Right ventricle myocardium superior (tissue), 1 donor: Measurements from ENCODE around the gene SDR39U1. TPM values are rescaled to one million over a fixed set of nuclear protein-coding genes. Genes with fewer than 3 reads are reported as not detected.

Source experiments
- ATAC-seq: fragments of 200-7000 bp; cut with Tn5 transposase; one replicate; pipeline ENCODE4 v1.9.1; 2020; ENCODE audit warnings: mild to moderate bottlenecking; ENCODE audit not compliant: poor library complexity
- DNase-seq: peaks from one replicate; pipeline ENCODE4 v3.0.0-alpha.2; 2020
- intact Hi-C: fragments of 100-400 bp; cut with DNase I; formaldehyde crosslinking; loops from one replicate; pipeline ENCODE4 v1.11.2; 2022
- total RNA-seq: library from RNA; stranded (reverse); fragmentation: NEBNext Ultra II Directional; extraction: Animal tissue kit (Norgen Biotek cat#: 25700); gene quantifications from one replicate; pipeline ENCODE4 v1.2.1, GENCODE V29; 2021
- donor health status: DM: no; HTN: yes; CAD: no; lungs with severe emphysema.

SDR39U1 gene
- total RNA-seq, 1 donor from 2014 or later: 84.7 TPM

GRCh38 chr14:24432259-24433131 is 10.1 kb downstream of the SDR39U1 start:
- intact Hi-C loops: loop anchor here (5.0 kb wide), 1 partner anchor 65 kb away; the partner anchor contains the start of gene NFATC4
- ATAC-seq (no peak), DNase-seq (peak; percentile 44)

GRCh38 chr14:24431569-24432258 is 10.9 kb downstream of the SDR39U1 start:
- intact Hi-C loops: loop anchor here (5.0 kb wide), 1 partner anchor 64 kb away; the partner anchor contains the start of gene NFATC4
- peak; percentile 92 for DNase-seq
- ATAC-seq: peak; percentile 67

DNA sequence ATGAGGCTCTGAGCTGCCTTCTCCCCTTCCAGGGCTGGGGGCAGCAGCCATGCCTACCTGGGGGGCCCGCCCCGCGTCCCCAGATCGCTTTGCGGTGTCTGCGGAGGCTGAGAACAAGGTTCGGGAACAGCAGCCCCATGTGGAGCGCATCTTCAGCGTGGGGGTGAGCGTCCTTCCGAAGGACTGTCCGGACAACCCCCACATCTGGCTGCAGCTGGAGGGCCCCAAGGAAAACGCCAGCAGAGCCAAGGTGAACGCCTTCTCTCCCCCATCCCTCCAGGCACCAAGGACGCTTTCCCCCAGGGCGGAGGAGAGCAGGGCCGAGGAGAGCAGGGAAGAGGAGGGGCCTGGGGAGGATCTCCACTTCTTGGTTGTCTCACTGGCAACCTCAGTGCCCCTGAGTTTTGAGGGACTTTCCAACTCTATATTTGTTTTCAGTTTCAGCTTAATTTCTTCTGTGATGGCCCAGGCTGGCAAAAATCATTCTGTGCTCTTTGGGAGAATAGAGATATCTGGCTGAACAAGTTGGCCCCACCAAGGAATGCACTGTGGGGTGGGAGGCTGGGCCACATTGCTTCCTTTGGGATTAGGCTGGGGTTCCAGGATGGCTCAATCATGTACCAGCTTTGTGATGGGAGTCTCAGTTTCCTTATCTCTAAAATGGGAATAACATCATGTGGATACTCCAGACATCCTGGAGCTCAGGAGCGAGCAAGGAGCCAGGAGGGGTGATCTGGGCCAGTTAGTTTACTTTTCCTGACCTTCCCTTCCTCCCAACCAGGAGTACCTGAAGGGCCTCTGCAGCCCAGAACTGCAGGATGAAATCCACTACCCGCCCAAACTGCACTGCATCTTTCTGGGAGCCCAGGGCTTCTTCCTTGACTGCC is 11.7 kb downstream of the SDR39U1 start:
- intact Hi-C loops: loop anchor here (5.0 kb wide), 1 partner anchor 64 kb away; the partner anchor contains the start of gene NFATC4
- ATAC-seq (peak; percentile 18), DNase-seq (no peak)

GRCh38 chr14:24430143-24430681 is 12.4 kb downstream of the SDR39U1 start:
- DNase-seq: peak; percentile 92
- ATAC-seq: peak; percentile 88
- intact Hi-C loops: loop anchor here (5.0 kb wide), 1 partner anchor 63 kb away; the partner anchor contains the start of gene NFATC4

DNA sequence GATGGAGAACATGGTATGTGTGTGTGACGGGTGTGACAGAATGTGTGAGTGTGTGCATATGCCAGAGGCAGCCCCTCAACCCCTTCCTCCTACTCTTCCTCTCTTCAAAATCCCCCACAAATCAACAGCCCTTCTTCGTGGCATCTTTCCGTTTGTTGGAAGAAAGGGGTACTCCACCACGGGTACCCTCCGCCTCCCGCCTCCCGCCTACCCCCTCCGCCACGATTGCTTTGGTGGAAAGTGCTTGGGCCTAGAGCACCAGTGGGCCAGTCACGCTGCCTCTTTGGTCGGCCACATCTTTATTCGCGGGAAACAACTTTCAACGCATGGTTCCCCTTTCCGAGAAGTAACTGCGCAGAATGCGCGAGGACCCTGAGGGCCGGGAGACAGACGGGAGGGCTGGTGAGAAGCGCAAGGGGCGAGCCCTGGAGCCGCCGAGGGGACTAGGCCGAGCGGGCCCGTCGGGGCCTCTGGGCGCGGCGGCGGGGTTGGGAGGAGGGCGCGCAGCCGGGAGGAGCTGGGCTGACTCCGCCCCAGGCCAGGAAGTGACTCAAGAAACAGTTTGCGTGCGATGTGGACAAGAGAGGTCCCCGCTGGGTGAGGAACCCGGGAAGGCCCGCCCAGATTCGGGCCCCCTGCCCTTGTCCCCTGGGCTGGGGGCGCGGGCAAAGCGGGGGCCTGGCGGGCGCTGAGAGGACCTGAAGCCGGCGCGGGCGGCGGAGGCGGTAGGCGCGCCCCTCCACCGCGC is 13.0 kb downstream of the SDR39U1 start, which contains the start of the genes CBLN3 and KHNYN:
Gene CBLN3, minus strand, starts transcription at position 274 of the 748 bp plus-strand sequence. CDS start 614 bp downstream, outside the sequence.
Gene KHNYN, plus strand, starts transcription at position 560 of the 748 bp plus-strand sequence. CDS start 777 bp downstream, outside the sequence.
- ATAC-seq (peak; percentile 89), DNase-seq (peak; percentile 93)
- intact Hi-C loops: loop anchor here (5.0 kb wide), 1 partner anchor 62 kb away; the partner anchor contains the start of gene NFATC4

GRCh38 chr14:24428628-24429394 is 13.8 kb downstream of the SDR39U1 start:
- intact Hi-C loops: no loop called here
- no peak for ATAC-seq
- DNase-seq: no peak

GRCh38 chr14:24427537-24428508 is 14.8 kb downstream of the SDR39U1 start:
- ATAC-seq: no peak
- DNase-seq: no peak

GRCh38 chr14:24426912-24427536 is 15.6 kb downstream of the SDR39U1 start:
- DNase-seq: no peak
- ATAC-seq: no peak
- intact Hi-C loops: no loop called here

More at GRCh38 chr14:24427537-24428508, 14.8 kb downstream of the SDR39U1 start:
- intact Hi-C loops: no loop called here

DNA sequence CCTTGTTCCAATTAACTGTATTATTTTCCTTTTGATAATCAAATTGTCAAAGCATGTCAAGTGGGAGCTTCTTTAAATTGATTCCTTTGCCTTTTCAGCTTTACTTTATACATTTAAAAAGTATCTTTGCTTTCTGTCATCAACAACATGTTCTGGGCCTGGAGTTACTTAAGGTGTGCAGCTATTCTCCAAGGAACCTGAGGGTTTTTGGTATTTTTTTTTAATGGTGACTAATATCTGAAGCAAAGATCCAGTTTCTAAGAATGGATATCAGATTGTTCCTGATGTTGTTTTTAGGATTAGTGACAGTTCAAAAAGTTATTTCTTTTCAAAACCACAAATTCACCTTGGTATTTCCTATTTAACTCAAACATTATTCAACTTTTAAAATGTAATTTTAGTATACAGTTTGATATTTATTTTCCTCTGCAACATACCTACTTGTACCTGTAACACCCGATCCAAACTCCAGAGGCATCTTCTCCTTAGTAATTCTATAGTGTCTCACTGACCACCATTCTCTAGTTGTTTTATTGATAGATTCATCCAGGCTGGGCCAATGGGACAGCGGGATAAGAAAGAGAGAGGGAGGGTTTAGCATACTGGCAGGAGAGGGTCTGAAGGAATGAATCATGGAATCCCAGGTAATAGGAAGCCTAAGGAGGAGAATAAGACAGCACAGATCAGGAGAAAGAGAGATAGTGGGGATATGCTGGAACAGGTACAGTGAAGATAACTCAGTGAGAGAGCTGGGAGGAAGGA is 16.2 kb downstream of the SDR39U1 start:
- DNase-seq: no peak
- intact Hi-C loops: no loop called here
- no peak for ATAC-seq

- intact Hi-C loops: no loop called here
- ATAC-seq (peak; percentile 12), DNase-seq (no peak)
These were observed 16.9 kb downstream of the SDR39U1 start for GRCh38 chr14:24425704-24426103.

GRCh38 chr14:24422694-24423601 is 19.6 kb downstream of the SDR39U1 start:
- intact Hi-C loops: no loop called here
- DNase-seq (no peak), ATAC-seq (no peak)

GRCh38 chr14:24422261-24422660 is 20.3 kb downstream of the SDR39U1 start:
- intact Hi-C loops: no loop called here
- ATAC-seq (no peak), DNase-seq (no peak)

GRCh38 chr14:24418492-24418873 is 24.1 kb downstream of the SDR39U1 start:
- intact Hi-C loops: no loop called here
- ATAC-seq: peak; percentile 23
- no peak for DNase-seq
